Measurements from ENCODE around the gene ADAD1. TPM values are rescaled to one million over a fixed set of nuclear protein-coding genes. Genes with fewer than 3 reads are reported as not detected.

Gene ADAD1
- total and polyA plus RNA-seq, 12 donors: not detected

DNA sequence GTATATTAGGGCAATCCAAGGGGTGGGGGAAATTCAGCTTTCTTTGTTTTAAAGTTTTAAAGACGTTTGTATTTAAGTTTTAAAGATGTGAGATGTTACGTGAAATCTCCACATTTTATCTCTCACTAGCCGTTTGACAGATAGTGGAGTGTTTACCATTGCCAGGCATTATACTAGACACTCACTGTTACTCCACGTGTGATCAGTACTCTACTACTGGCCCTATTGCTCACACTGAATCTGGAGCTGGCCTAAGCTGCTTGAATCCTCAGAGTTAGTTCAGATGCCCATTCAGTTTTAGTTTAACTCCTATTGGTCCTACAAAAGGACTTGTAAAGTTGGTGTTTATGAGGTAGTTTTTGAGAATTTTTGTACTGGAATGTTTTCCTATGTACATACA, 4.5 kb downstream of the ADAD1 start:
- Histone ChIP-seq H3K27me3 (no peaks in the 10 kb centered on the region), H3K27ac (no peak overlapping the region), H3K4me3 (no peak overlapping the region), H3K9me3 (peaks cover 0 to 28% (median 0%) of the 10 kb centered on the region in 11 donors), H3K36me3 (no peaks in the 10 kb centered on the region), H3K4me1 (no peaks in the 10 kb centered on the region)
- TF ChIP-seq, protein P1, sequence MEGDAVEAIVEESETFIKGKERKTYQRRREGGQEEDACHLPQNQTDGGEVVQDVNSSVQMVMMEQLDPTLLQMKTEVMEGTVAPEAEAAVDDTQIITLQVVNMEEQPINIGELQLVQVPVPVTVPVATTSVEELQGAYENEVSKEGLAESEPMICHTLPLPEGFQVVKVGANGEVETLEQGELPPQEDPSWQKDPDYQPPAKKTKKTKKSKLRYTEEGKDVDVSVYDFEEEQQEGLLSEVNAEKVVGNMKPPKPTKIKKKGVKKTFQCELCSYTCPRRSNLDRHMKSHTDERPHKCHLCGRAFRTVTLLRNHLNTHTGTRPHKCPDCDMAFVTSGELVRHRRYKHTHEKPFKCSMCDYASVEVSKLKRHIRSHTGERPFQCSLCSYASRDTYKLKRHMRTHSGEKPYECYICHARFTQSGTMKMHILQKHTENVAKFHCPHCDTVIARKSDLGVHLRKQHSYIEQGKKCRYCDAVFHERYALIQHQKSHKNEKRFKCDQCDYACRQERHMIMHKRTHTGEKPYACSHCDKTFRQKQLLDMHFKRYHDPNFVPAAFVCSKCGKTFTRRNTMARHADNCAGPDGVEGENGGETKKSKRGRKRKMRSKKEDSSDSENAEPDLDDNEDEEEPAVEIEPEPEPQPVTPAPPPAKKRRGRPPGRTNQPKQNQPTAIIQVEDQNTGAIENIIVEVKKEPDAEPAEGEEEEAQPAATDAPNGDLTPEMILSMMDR (IDR thresholded peaks at IDR 0.05): no peak
- 51 to 55% methylated on average over 4 of the region's 4 CpGs for WGBS, 2 donors
- DNase-seq (no peak), ATAC-seq (no peak)
- intact Hi-C loops (cut with DNase I): no loop called here

DNA sequence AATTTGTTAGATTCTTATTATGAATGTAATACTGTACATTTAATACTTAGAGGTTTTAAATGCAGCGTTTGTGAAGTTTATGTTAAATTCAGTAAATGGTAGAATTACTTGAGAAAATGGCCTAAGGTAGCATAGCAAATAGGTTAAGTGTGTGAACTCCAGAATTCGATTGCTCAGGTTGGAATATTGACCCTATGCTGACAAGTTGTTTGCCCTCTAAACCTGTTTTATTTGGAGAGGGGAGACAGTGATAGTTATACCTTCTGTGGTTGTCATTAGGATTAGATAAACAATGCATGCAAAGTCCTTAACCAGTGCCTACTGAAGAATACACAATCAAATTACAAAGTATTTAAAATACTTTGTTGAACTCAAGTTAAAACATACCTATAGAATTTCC, 5.4 kb downstream of the ADAD1 start:
- ATAC-seq (no peak), DNase-seq (no peak)
- TF ChIP-seq, protein P1 (IDR thresholded peaks at IDR 0.05): no peak
- Histone ChIP-seq H3K36me3 (no peaks in the 10 kb centered on the region), H3K9me3 (peaks cover 0 to 36% (median 3%) of the 10 kb centered on the region in 11 donors), H3K27ac (no peak overlapping the region), H3K4me3 (no peak overlapping the region), H3K4me1 (no peaks in the 10 kb centered on the region), H3K27me3 (no peaks in the 10 kb centered on the region)
- WGBS, 2 donors: 67 to 73% methylated on average over 2 of the region's 2 CpGs
- intact Hi-C loops (cut with DNase I): no loop called here

DNA sequence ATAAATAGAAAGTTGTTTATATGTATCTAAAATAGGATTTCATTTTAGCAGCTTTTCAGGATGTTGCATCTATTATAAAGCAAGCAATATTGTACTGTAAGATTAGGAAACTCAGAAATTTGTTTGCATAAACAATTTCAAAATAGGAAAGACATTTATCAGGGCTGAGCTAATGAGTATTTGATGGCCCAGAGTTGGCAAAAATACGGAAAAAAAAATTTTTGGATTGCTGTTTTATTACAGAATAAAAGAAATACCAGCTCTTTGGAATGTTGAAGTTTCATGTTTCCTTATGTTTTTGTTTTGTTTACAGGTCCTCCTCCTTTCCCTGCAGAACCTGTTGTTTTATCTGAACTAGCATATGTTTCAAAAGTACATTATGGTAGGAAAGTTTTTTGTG, 14.5 kb downstream of the ADAD1 start:
- peaks cover 0 to 6% (median 0%) of the 10 kb centered on the region in 7 donors for H3K27me3 ChIP-seq
- 63 to 65% methylated on average over 1 of the region's 1 CpG for WGBS, 2 donors

DNA sequence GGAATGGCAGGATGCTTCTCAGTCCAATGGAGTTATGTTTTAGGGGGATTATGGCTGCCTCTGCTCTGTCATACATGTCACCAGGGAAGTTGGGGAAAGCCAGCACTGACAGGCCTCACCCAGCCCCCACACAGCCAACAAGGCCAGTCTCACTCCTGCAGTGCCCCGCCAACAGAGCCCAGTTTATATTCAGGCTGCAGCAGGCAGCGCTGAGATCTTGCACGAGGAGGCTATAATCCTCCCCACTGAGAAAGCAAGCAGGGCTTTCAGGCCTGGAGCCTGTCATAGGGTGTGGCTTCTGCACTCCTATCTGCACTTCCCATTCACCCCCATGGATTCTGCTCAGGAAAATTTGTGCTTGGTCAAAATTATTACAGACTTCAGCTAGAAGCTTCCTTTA, 25.1 kb downstream of the ADAD1 start:
- ATAC-seq (no peak), DNase-seq (no peak)
- 51 to 60% methylated on average over 3 of the region's 3 CpGs for WGBS, 2 donors
- Histone ChIP-seq H3K9me3 (no peaks in the 10 kb centered on the region), H3K36me3 (no peaks in the 10 kb centered on the region), H3K27ac (no peak overlapping the region), H3K27me3 (no peaks in the 10 kb centered on the region), H3K4me1 (no peaks in the 10 kb centered on the region), H3K4me3 (no peak overlapping the region)
- TF ChIP-seq, protein P1 (IDR thresholded peaks at IDR 0.05): no peak
- intact Hi-C loops (cut with DNase I): no loop called here

More for the DNA sequence above, 14.5 kb downstream of the ADAD1 start:
- ATAC-seq (no peak), DNase-seq (no peak)
- peaks cover 0 to 13% (median 0%) of the 10 kb centered on the region in 11 donors for H3K9me3 ChIP-seq
- intact Hi-C loops (cut with DNase I): no loop called here
- no peaks in the 10 kb centered on the region for H3K36me3 ChIP-seq
- TF ChIP-seq, protein P1 (IDR thresholded peaks at IDR 0.05): no peak
- no peak overlapping the region for H3K27ac ChIP-seq
- H3K4me1 ChIP-seq: no peaks in the 10 kb centered on the region
- no peak overlapping the region for H3K4me3 ChIP-seq

All from heart right ventricle (tissue), 16 donors.